ENCODE measurements around the gene L3MBTL2.

The L3MBTL2 gene

DNA sequence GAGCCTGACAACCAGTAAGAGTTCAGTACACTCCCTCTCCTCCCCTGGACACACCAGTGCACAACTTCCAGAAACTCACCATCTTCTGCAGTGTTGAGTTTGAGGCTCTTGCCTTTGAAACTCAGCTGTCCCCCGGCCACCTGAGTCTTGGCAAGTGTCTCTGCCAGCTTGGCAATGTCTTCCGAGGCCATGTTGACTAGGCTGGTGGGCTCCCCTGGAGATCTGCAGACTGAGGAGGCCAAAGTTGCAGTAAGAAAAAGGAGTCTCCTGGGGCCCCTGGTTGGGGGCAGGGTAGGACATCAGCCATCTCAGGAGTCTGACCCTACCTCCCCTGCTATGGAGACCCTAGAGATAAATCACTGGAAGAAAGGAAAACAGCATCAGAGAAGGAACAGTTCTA is 75.7 kb downstream of the L3MBTL2 start:
- no peak for DNase-seq
